Spleen (tissue), 7 donors: ENCODE measurements around the gene KIF18B.

Source experiments
- CTCF ChIP-seq, 11 experiments: fragments of 200-600 bp in 7 of 11; fragments of 450-650 bp in 4 of 11; sonication (generic) in 4 of 11; IDR thresholded peaks in 8 of 11; conservative IDR thresholded peaks in 3 of 11; 1 replicate in 7 of 11; 2 replicates in 4 of 11; pipeline versions ENCODE4 v1.4.0 to v1.8.0; 2016 to 2021; ENCODE audit warnings: antibody characterized with exemption in 11 of 11, inconsistent platforms in 4 of 11, mild to moderate bottlenecking in 1 of 11
- POLR2A ChIP-seq, 3 donors: fragments of 450-650 bp; IDR thresholded peaks; one replicate each; pipeline ENCODE4 v1.5.1; 2017; ENCODE audit warnings: antibody characterized with exemption in 3 of 3, mild to moderate bottlenecking in 1 of 3
- donor health status: DM: no; HTN: no; CAD: no; lungs with moderate emphysema.
- donor health status: DM: no; HTN: no; CAD: no.
- donor health status: DM: no; HTN: no; CAD: no.

- TF ChIP-seq CTCF (IDR thresholded peaks at IDR 0.05 in 8 of 11, conservative IDR thresholded peaks at IDR 0.05 in 3 of 11) (no peak), POLR2A (IDR thresholded peaks at IDR 0.05) (no peak)
Observed at GRCh38 chr17:44934745-44935105, 12.8 kb downstream of the KIF18B start.
